Medulla oblongata (tissue), 1 donor: ENCODE data around the gene CRADD.

Experiments
- DNase-seq: peaks from one replicate; pipeline ENCODE4 v3.0.0-alpha.2; 2015; ENCODE audit errors: extremely low spot score

CRADD gene

GRCh38 chr12:93671044-93671443 lies 6.1 kb upstream of the CRADD start:
- no peak for DNase-seq

GRCh38 chr12:93673084-93673483 lies 4.1 kb upstream of the CRADD start:
- no peak for DNase-seq

- DNase-seq, result no peak
These were observed 2.8 kb upstream of the CRADD start for GRCh38 chr12:93674386-93674785.

- DNase-seq, result no peak
These were observed 574 bp upstream of the CRADD start for GRCh38 chr12:93676408-93677194.

- no peak for DNase-seq
These were observed 1.6 kb downstream of the CRADD start for GRCh38 chr12:93678779-93679178.

- DNase-seq, result no peak
These were observed 2.2 kb downstream of the CRADD start for GRCh38 chr12:93679308-93679925.

- no peak for DNase-seq
These were observed 2.8 kb downstream of the CRADD start for GRCh38 chr12:93680006-93680405.

GRCh38 chr12:93682846-93683261 lies 5.7 kb downstream of the CRADD start:
- DNase-seq, result no peak

- no peak for DNase-seq
These were observed 6.2 kb downstream of the CRADD start for GRCh38 chr12:93683410-93683809.

GRCh38 chr12:93684716-93685115 lies 7.5 kb downstream of the CRADD start:
- no peak for DNase-seq

- DNase-seq, result no peak
These were observed 9.6 kb downstream of the CRADD start for GRCh38 chr12:93686572-93687356.

GRCh38 chr12:93689076-93689834 lies 12.1 kb downstream of the CRADD start:
- no peak for DNase-seq

- no peak for DNase-seq
These were observed 19.3 kb downstream of the CRADD start for GRCh38 chr12:93696462-93696861.

- DNase-seq, result no peak
These were observed 21.3 kb downstream of the CRADD start for GRCh38 chr12:93698307-93699092.

GRCh38 chr12:93699271-93700145 lies 22.3 kb downstream of the CRADD start:
- no peak for DNase-seq

GRCh38 chr12:93702707-93703315 lies 25.6 kb downstream of the CRADD start:
- no peak for DNase-seq

- no peak for DNase-seq
These were observed 26.9 kb downstream of the CRADD start for GRCh38 chr12:93704122-93704521.

GRCh38 chr12:93704625-93705024 lies 27.4 kb downstream of the CRADD start:
- DNase-seq, result no peak

- no peak for DNase-seq
These were observed 28.1 kb downstream of the CRADD start for GRCh38 chr12:93705237-93705636.

- no peak for DNase-seq
These were observed 29.2 kb downstream of the CRADD start for GRCh38 chr12:93706387-93706786.
